WTC11 (cell line): ENCODE data around the gene DGKG.

ENCODE experiments used
- CTCF ChIP-seq: fragments of 200-600 bp; IDR thresholded peaks from 2 replicates; pipeline ENCODE4 v1.8.0; 2022; ENCODE audit warnings: antibody characterized with exemption
- ELF4 ChIP-seq: sonication (generic); formaldehyde crosslinking; IDR thresholded peaks from 2 replicates; pipeline ENCODE4 v1.8.1; 2022; ENCODE audit warnings: low read depth, mild to moderate bottlenecking, moderate library complexity, missing genetic modification reagents
- NR2C2 ChIP-seq: sonication (generic); formaldehyde crosslinking; IDR thresholded peaks from 2 replicates; pipeline ENCODE4 v1.8.0; 2022; ENCODE audit warnings: mild to moderate bottlenecking, missing genetic modification reagents
- TEAD4 ChIP-seq: sonication (generic); formaldehyde crosslinking; IDR thresholded peaks from 2 replicates; pipeline ENCODE4 v1.8.0; 2022; ENCODE audit warnings: mild to moderate bottlenecking, missing genetic modification reagents
- ZBTB21 ChIP-seq: sonication (generic); formaldehyde crosslinking; IDR thresholded peaks from 2 replicates; pipeline ENCODE4 v1.8.1; 2023; ENCODE audit warnings: mild to moderate bottlenecking, missing genetic modification reagents, borderline replicate concordance

- TF ChIP-seq ELF4 (CRISPR knock-in tag) (no peak), NR2C2 (CRISPR knock-in tag) (no peak), ZBTB21 (CRISPR knock-in tag) (no peak), TEAD4 (CRISPR knock-in tag) (no peak), CTCF (no peak)
These were observed 19.8 kb downstream of the DGKG start for GRCh38 chr3:186342197-186342596.
